Uterus (tissue), 2 donors: ENCODE results near the gene WDR75.

Experiments used
- POLR2A ChIP-seq, 2 donors: fragments of 450-650 bp; IDR thresholded peaks; one replicate each; pipeline ENCODE4 v1.6.1; 2016; ENCODE audit warnings: antibody characterized with exemption in 2 of 2, mild to moderate bottlenecking in 1 of 2, moderate library complexity in 1 of 2
- TF ChIP-seq, protein P1 (sequence below), 4 experiments: fragments of 200-600 bp in 2 of 4; fragments of 450-650 bp in 2 of 4; sonication (generic) in 2 of 4; IDR thresholded peaks; one replicate each; pipeline ENCODE4 v1.5.1; 2016 to 2019; ENCODE audit warnings: antibody characterized with exemption in 4 of 4, mild to moderate bottlenecking in 2 of 4, moderate library complexity in 1 of 4

DNA sequence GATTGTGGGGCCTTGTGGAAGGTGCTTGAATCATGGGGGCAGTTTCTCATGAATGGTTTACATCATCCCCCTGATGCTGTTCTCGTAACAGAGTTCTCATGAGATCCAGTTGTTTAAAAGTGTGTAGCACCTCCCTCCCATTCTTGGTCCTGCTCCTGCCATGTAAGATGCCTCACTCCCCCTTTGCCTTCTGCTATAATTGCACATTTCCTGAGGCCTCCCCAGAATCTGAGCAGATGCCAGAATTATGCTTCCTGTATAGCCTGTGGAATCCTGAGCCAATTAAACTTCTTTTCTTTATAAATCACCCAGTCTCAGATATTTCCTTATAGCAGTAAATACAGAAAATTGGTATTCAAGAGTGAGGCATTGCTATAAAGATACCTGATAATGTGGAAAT, 15.6 kb upstream of the WDR75 start:
- no peak for TF ChIP-seq POLR2A (IDR thresholded peaks at IDR 0.05)
- TF ChIP-seq, protein P1, sequence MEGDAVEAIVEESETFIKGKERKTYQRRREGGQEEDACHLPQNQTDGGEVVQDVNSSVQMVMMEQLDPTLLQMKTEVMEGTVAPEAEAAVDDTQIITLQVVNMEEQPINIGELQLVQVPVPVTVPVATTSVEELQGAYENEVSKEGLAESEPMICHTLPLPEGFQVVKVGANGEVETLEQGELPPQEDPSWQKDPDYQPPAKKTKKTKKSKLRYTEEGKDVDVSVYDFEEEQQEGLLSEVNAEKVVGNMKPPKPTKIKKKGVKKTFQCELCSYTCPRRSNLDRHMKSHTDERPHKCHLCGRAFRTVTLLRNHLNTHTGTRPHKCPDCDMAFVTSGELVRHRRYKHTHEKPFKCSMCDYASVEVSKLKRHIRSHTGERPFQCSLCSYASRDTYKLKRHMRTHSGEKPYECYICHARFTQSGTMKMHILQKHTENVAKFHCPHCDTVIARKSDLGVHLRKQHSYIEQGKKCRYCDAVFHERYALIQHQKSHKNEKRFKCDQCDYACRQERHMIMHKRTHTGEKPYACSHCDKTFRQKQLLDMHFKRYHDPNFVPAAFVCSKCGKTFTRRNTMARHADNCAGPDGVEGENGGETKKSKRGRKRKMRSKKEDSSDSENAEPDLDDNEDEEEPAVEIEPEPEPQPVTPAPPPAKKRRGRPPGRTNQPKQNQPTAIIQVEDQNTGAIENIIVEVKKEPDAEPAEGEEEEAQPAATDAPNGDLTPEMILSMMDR (IDR thresholded peaks at IDR 0.05) = no peak
